GM19239 (cell line): Measurements from ENCODE around the gene ZRANB2.
A peak's percentile ranks its signal among the peaks of the same experiment; 100 is the strongest.

Experiments
- DNase-seq: peaks from one replicate; pipeline ENCODE4 v3.0.0; 2011; ENCODE audit warnings: low spot score; ENCODE audit not compliant: insufficient read length
- FAIRE-seq: peaks from 2 replicates; lab custom pipeline; 2011; peaks lifted over from hg19 to GRCh38; lab: Jason Lieb, UNC

ZRANB2 gene

GRCh38 chr1:71080739-71081696 lies at the start of gene ZRANB2:
Gene ZRANB2, minus strand, starts transcription at chr1:71081035. Its CDS starts 40 bp downstream, at chr1:71080995.
- peak; percentile 57 for DNase-seq
- FAIRE-seq = peak; percentile 99

DNA sequence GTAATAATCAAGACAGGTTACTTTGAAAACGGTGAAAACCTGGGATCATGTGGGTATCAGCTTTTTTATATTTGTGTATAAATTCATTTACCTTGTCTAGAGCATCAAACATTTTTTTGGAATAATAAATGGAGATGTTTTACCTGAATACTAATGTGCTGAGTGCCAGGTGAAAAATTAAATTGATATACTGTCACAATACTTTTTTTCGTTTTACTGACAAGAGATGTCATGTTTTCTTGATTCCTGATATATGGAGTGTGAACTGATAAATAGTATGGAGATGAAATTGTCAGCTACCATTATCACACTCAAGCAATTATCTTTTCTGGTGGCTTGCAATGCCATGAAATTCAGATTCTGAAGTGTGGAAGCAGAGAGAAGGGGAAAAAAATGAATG lies 47.2 kb upstream of the ZRANB2 start:
- FAIRE-seq = no peak
- no peak for DNase-seq

DNA sequence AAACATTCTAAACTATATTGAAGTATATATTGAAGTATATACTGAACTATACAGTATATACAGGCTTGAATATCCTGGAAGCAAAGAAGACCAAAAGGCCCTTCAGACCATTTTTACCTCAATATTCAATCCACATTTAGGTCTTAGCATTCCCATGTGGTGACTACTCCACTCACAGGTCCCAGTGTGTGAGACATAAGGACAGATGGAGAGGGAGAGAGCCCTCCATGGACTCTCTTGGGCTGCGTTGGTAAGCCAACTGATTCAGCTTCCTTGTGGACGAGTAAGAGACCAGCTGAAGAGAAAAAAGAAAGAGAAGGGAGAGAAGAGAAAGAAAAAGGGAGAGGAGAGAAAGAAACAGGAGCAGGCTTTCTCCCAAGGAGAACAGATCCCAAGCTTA lies 37.3 kb upstream of the ZRANB2 start:
- FAIRE-seq (no peak), DNase-seq (no peak)

- FAIRE-seq (no peak), DNase-seq (no peak)
Observed at GRCh38 chr1:71116729-71117128, 35.9 kb upstream of the ZRANB2 start.

GRCh38 chr1:71106658-71107322 lies 26.0 kb upstream of the ZRANB2 start:
- no peak for FAIRE-seq
- no peak for DNase-seq

- DNase-seq = no peak
- no peak for FAIRE-seq
Observed at GRCh38 chr1:71104417-71104816, 23.6 kb upstream of the ZRANB2 start.

- no peak for FAIRE-seq
- DNase-seq = no peak
Observed at GRCh38 chr1:71101839-71102376, 21.1 kb upstream of the ZRANB2 start.

GRCh38 chr1:71097428-71097827 lies 16.6 kb upstream of the ZRANB2 start:
- no peak for FAIRE-seq
- DNase-seq = no peak

GRCh38 chr1:71094913-71095312 lies 14.1 kb upstream of the ZRANB2 start:
- DNase-seq (no peak), FAIRE-seq (no peak)

DNA sequence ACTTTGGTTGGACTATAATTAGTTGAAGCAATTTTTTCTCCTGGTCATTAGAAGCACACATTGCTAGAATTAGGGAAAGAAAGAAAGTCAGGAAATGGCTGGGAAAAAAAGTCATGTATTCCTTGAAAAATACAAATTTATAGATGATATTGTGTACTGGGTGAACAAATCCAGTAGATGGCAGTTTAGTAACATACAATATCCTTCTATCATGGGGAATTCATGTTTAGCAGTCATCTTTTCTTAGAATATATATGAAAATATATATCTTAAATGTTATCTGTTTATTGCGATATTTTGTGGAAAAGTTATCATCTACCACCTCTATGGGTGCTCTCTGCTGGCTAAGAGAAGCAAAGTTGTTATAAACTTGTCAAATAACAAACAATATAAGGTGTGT lies 13.1 kb upstream of the ZRANB2 start:
- DNase-seq = no peak
- no peak for FAIRE-seq

DNA sequence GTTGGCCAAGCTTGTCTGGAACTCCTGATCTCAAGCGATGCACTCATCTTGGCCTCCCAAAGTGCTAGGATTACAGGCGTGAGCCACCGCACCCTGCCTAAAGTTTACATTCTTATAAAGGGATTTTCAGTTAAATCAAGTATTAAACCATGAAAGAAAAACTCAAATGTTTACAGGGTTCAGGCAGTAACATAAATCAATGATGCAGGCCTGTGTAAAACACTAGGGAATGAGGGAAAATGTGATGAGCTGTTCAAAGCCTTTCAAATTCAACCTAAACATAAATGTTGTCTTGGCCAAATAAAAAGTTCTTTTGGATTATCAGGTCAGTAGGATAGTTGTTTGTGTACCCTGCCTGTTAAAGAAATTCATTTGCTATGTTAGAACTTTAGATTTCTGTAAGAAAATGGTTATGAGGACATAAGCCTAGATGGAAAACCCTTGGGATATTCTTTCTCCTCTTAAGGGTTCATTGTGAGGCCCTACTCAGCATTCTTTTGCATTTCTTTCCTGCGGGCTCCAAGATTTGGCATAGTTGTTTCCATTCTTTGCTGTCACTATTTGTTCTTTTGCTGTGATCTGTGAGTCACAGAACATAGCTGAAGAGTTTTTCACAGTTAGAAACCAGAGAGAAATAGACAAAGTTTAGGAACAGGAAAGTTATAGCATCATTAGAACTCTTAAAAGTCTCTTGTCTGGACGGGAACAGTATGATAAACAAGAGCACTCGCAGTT lies 8.9 kb upstream of the ZRANB2 start:
- FAIRE-seq = no peak
- DNase-seq = no peak

DNA sequence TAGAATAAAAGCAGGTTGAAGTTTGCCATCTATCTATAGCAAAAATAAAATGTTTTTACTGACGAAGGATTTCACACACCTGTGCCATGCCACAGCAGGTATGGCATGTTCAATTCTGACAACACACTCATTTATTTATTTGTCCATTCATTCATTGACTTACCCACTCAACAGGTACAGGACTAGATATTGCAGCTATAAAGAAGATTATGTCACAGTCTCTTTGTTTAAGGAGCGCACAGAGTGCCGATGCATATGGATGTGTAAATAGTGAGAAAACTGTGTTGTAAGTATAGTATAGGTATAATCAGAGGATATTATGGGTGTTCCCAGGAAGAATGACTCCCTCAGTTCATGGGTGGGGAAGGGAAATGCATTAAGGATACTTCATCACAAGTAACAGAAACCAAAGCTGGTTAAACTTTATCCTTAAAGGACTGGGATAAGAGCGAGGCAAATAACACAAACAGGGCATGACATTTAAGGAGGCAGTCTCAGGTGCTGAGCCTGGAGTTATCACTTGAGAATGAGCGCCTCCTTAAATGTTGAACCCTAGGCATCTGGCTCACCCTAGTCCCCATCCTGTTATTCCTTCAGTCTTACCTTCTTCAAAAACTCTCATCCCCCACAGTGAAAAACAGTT lies 7.9 kb upstream of the ZRANB2 start:
- FAIRE-seq = no peak
- DNase-seq = no peak

- DNase-seq (no peak), FAIRE-seq (no peak)
Observed at GRCh38 chr1:71087713-71088112, 6.9 kb upstream of the ZRANB2 start.

DNA sequence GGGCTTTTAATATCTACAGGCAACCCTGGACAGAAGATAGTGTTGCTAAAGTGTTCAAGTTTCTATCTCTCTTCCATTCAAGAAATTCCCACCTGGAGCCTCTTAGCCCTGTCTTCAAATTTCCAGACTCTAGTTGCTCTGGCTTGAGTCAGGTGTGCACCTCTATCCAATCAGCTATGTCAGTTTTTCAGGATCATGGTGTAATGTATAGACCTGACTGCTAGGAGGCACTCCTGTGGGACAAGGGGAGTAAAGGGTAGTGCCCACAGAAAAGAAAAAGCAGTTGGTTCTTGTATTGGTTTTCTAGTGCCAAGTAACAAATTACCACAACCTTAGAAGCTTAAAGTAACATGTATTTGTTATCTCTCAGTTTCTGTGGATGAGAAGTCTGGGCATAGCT lies 6.2 kb upstream of the ZRANB2 start:
- FAIRE-seq (no peak), DNase-seq (no peak)

- no peak for FAIRE-seq
- DNase-seq = no peak
Observed at GRCh38 chr1:71086331-71086730, 5.5 kb upstream of the ZRANB2 start.

DNA sequence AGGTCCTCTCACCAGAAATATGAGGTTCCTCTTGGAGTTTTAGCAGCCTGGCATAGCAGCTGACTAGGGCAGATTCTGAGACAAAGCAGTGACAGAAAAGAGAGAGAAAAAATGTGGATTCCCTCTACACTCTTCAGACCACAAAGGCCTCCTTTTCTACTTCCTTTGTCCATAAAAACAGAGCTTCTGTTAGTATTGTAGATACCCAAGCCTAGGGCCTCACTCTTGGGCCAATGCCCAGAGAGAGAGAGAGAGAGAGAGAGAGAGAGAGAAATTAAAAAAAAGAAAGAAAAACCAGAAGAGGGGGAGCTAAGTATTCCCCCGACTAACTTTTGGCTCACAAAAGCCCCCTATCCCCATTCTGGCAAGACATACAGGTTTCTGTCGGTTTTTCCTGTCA lies 2.4 kb upstream of the ZRANB2 start:
- no peak for FAIRE-seq
- no peak for DNase-seq

- no peak for FAIRE-seq
Observed at GRCh38 chr1:71081697-71082080, 854 bp upstream of the ZRANB2 start.

DNA sequence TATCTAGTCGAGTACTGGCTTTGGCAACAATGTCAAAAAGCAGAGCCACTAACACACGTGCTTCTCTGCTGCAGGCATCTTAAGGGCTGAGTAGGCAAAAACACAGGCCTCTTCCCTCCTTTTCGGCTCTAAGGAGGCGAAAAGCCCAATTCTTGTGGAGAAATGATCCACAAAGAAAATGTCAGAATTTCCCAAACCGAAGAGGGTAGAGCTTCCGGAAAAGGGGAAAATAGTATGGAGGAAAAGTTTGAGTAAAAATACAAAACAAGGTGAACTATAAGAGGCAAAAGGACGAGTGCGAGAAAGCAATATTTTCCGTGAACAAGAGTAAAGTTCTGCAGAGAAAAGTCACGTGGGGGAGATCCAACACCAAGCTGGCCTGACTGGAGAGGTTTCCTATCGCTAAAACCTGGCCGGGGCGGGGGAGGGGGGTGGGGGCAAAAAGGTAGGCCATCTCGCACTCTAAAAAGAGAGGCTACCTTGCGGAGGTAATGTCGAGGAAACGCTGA lies 551 bp downstream of the ZRANB2 start:
- FAIRE-seq (peak; percentile 26), DNase-seq (no peak)

More at GRCh38 chr1:71081697-71082080, 854 bp upstream of the ZRANB2 start:
- DNase-seq = no peak

- FAIRE-seq (no peak), DNase-seq (no peak)
Observed at GRCh38 chr1:71074681-71075080, 6.2 kb downstream of the ZRANB2 start.

DNA sequence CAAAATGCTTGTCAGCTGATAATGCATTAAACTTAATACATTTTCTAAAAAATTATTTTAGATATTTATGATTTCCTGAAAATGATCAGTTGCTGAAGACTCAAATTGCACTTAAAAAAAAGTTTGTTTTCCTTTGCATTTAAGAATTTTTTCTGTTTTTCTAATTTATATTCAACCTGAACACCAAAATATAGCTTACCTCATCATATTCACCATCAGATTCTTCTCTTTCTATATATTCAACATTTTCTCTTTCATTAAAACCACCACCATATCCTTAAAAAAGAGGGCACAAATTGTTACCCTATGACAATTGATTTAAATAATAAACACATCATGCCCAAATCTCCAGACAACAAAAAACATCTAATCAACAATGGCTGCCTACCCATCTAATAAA lies 8.6 kb downstream of the ZRANB2 start:
- no peak for FAIRE-seq

More for the DNA sequence above, 8.6 kb downstream of the ZRANB2 start:
- DNase-seq = no peak
